Endodermal cell (in vitro differentiated cells): ENCODE measurements around the gene JAZF1. TPM values are rescaled to one million over a fixed set of nuclear protein-coding genes. Genes with fewer than 3 reads are reported as not detected.
A peak's percentile ranks its signal among the peaks of the same experiment; 100 is the strongest.

ENCODE experiments used
- DNase-seq: peaks from one replicate; pipeline ENCODE4 v3.0.0-alpha.2; 2017
- H3K27ac ChIP-seq: 2 replicates; pipeline ENCODE4 v1.5.1; 2013; ENCODE audit warnings: mild to moderate bottlenecking, low read depth, low read length, moderate library complexity
- H3K27me3 ChIP-seq: 2 replicates; pipeline ENCODE4 v1.6.1; 2013; ENCODE audit warnings: mild to moderate bottlenecking, low read length, moderate library complexity; ENCODE audit not compliant: insufficient read depth, control insufficient read depth, poor library complexity, severe bottlenecking
- H3K36me3 ChIP-seq: 2 replicates; pipeline ENCODE4 v1.7.0; 2013; ENCODE audit warnings: mild to moderate bottlenecking, low read length, moderate library complexity; ENCODE audit not compliant: control insufficient read depth, insufficient read depth
- H3K4me1 ChIP-seq: one replicate; pipeline ENCODE4 v1.7.0; 2013; ENCODE audit warnings: low read length; ENCODE audit not compliant: control insufficient read depth, insufficient read depth
- H3K4me3 ChIP-seq: 2 replicates; pipeline ENCODE4 v1.5.1; 2013; ENCODE audit warnings: mild to moderate bottlenecking, low read length, moderate library complexity
- H3K9ac ChIP-seq: 2 replicates; pipeline ENCODE4 v1.6.1; 2013; ENCODE audit warnings: mild to moderate bottlenecking, low read length, moderate library complexity; ENCODE audit not compliant: poor library complexity, severe bottlenecking; ENCODE audit errors: extremely low read depth
- H3K9me3 ChIP-seq: 2 replicates; pipeline ENCODE4 v1.6.1; 2013; ENCODE audit warnings: mild to moderate bottlenecking, low read length, moderate library complexity; ENCODE audit not compliant: control insufficient read depth
- H3K27ac Mint-ChIP-seq: 2 replicates; pipeline ENCODE4 v1.8.0; 2020; ENCODE audit warnings: mixed read lengths
- H3K27me3 Mint-ChIP-seq: 2 replicates; pipeline ENCODE4 v1.8.0; 2021; ENCODE audit warnings: mild to moderate bottlenecking, mixed read lengths; ENCODE audit not compliant: insufficient read depth
- H3K36me3 Mint-ChIP-seq: 2 replicates; pipeline ENCODE4 v1.8.0; 2020; ENCODE audit warnings: low read depth, mixed read lengths
- H3K4me1 Mint-ChIP-seq: 2 replicates; pipeline ENCODE4 v1.8.0; 2020; ENCODE audit warnings: mixed read lengths
- H3K4me3 Mint-ChIP-seq: 2 replicates; pipeline ENCODE4 v1.8.0; 2020; ENCODE audit warnings: mild to moderate bottlenecking, moderate library complexity, mixed read lengths
- H3K9me3 Mint-ChIP-seq: 2 replicates; pipeline ENCODE4 v1.8.0; 2020; ENCODE audit warnings: mild to moderate bottlenecking, mixed read lengths
- CTCF ChIP-seq: fragments of 200-600 bp; sonication (generic); conservative IDR thresholded peaks from 2 replicates; pipeline ENCODE4 v1.5.0; 2021; ENCODE audit warnings: antibody characterized with exemption, mild to moderate bottlenecking
- WGBS, 2 experiments: methylation state at CpG; one replicate each; pipeline versions ENCODE4 v1.1.5 to v1.1.7; 2013; ENCODE audit warnings: missing lambda C conversion rate in 2 of 2, mixed read lengths in 1 of 2; ENCODE audit not compliant: insufficient coverage in 1 of 2, insufficient read length in 1 of 2; 5-methylcytosine and 5-hydroxymethylcytosine counted together
- total RNA-seq, 2 donors: library from RNA; stranded (reverse); fragmentation: NEBNext Ultra II Directional in 1 of 2; extraction: Animal tissue kit (Norgen Biotek cat#: 25700) in 1 of 2; gene quantifications; 2 replicates in 1 of 2; 3 replicates in 1 of 2; pipeline ENCODE4 v1.2.1, GENCODE V29; 2021

Gene JAZF1
- total RNA-seq, 2 donors from 2014 or later, result 18.3 to 33.6 TPM

GRCh38 chr7:27850531-27850930 is 330.1 kb downstream of the JAZF1 start:
- no peaks in the 10 kb centered on the region for H3K4me1 Mint-ChIP-seq
- H3K4me3 ChIP-seq, result no peak overlapping the region
- no peaks in the 10 kb centered on the region for H3K4me1 ChIP-seq
- no peaks in the 10 kb centered on the region for H3K36me3 ChIP-seq
- H3K27ac Mint-ChIP-seq, result no peak overlapping the region
- H3K4me3 Mint-ChIP-seq, result no peak overlapping the region
- no peaks in the 10 kb centered on the region for H3K27me3 ChIP-seq
- peaks cover 8% of the 10 kb centered on the region for H3K36me3 Mint-ChIP-seq
- peaks cover 6% of the 10 kb centered on the region for H3K9me3 Mint-ChIP-seq
- H3K9me3 ChIP-seq, result no peaks in the 10 kb centered on the region
- no peaks in the 10 kb centered on the region for H3K27me3 Mint-ChIP-seq
- WGBS, 2 experiments, result 95% methylated on average over 5 of the region's 5 CpGs
- DNase-seq, result no peak
- no peak overlapping the region for H3K27ac ChIP-seq
- no peak overlapping the region for H3K9ac ChIP-seq
- TF ChIP-seq CTCF, result peak; percentile 39

DNA sequence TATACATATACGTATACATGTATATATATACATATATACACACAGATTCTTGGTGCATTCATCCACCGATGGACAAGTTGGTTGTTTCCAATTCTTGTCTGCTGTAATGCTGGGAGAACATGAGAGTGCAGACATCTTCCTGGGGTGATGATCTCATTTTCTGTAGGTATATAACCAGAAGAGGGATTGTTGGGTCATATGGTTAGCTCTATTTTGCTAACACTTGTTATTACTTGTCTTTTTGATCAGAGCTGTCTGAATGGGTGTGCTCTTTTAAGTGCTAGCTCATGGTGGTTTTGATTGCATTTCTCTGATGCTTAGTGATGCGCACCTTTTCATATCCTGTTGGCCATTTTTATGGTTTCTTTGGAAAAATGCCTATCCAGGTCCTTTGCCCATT is 334.2 kb downstream of the JAZF1 start:
- H3K27me3 ChIP-seq, result no peaks in the 10 kb centered on the region
- Mint-ChIP-seq H3K27me3 (no peaks in the 10 kb centered on the region), H3K4me1 (peaks cover 15% of the 10 kb centered on the region), H3K36me3 (no peaks in the 10 kb centered on the region), H3K27ac (no peak overlapping the region), H3K9me3 (no peaks in the 10 kb centered on the region), H3K4me3 (no peak overlapping the region)
- TF ChIP-seq CTCF, result no peak
- H3K4me3 ChIP-seq, result no peak overlapping the region
- H3K4me1 ChIP-seq, result peaks cover 9% of the 10 kb centered on the region
- no peak for DNase-seq
- no peaks in the 10 kb centered on the region for H3K9me3 ChIP-seq
- 98 to 100% methylated on average over 1 to 2 of the region's 3 CpGs for WGBS, 2 experiments
- H3K27ac ChIP-seq, result no peak overlapping the region
- H3K9ac ChIP-seq, result no peak overlapping the region
- no peaks in the 10 kb centered on the region for H3K36me3 ChIP-seq

GRCh38 chr7:27843584-27844305 is 336.9 kb downstream of the JAZF1 start:
- H3K9me3 ChIP-seq, result no peaks in the 10 kb centered on the region
- no peak overlapping the region for H3K4me3 ChIP-seq
- H3K9ac ChIP-seq, result no peak overlapping the region
- peaks cover 9% of the 10 kb centered on the region for H3K4me1 ChIP-seq
- no peak for DNase-seq
- Mint-ChIP-seq H3K27ac (no peak overlapping the region), H3K4me3 (no peak overlapping the region), H3K4me1 (peaks cover 15% of the 10 kb centered on the region), H3K36me3 (peaks cover 17% of the 10 kb centered on the region), H3K9me3 (no peaks in the 10 kb centered on the region), H3K27me3 (no peaks in the 10 kb centered on the region)
- 94 to 96% methylated on average over 7 to 15 of the region's 15 CpGs for WGBS, 2 experiments
- peaks cover 9% of the 10 kb centered on the region for H3K36me3 ChIP-seq
- TF ChIP-seq CTCF, result no peak
- no peak overlapping the region for H3K27ac ChIP-seq
- H3K27me3 ChIP-seq, result no peaks in the 10 kb centered on the region
